Activated B cell treated with CpG ODN at 0.5 μM for 24 hours (primary cell): Measurements from ENCODE around the gene ZCCHC17. TPM values are rescaled to one million over a fixed set of nuclear protein-coding genes. Genes with fewer than 3 reads are reported as not detected.

Source experiments
- ATAC-seq: fragments of 200-7000 bp; cut with Tn5 transposase; one replicate; pipeline ENCODE4 v1.10.0; 2021; ENCODE audit warnings: low read depth, mild to moderate bottlenecking, moderate library complexity
- CTCF ChIA-PET: fragments of 350-600 bp; sonication (Branson Sonifier 250); formaldehyde crosslinking; loops from one replicate; lab custom pipeline; 2021; ENCODE audit warnings: antibody characterized with exemption; lab: Charles Lee
- POLR2A ChIA-PET: fragments of 350-600 bp; sonication (Branson Sonifier 250); formaldehyde crosslinking; loops from one replicate; lab custom pipeline; 2021; ENCODE audit warnings: antibody characterized with exemption; lab: Charles Lee
- DNase-seq: peaks from one replicate; pipeline ENCODE4 v3.0.0; 2022
- H3K27ac Mint-ChIP-seq: one replicate; pipeline ENCODE4 v1.8.0; 2020; ENCODE audit warnings: mixed read lengths
- H3K27me3 Mint-ChIP-seq: one replicate; pipeline ENCODE4 v1.8.0; 2021; ENCODE audit warnings: mixed read lengths
- H3K36me3 Mint-ChIP-seq: one replicate; pipeline ENCODE4 v1.8.0; 2021; ENCODE audit warnings: low read depth, mixed read lengths
- H3K4me1 Mint-ChIP-seq: one replicate; pipeline ENCODE4 v1.8.0; 2021; ENCODE audit warnings: mixed read lengths
- H3K4me3 Mint-ChIP-seq: one replicate; pipeline ENCODE4 v1.8.0; 2020; ENCODE audit warnings: mild to moderate bottlenecking, mixed read lengths
- H3K9me3 Mint-ChIP-seq: one replicate; pipeline ENCODE4 v1.8.0; 2020; ENCODE audit warnings: mixed read lengths
- intact Hi-C: fragments of 100-400 bp; cut with micrococcal nuclease; formaldehyde crosslinking; loops from one replicate; pipeline ENCODE4 v1.15.1; 2024
- total RNA-seq: library from RNA; stranded (reverse); gene quantifications from 2 replicates; pipeline ENCODE4 v1.2.3, GENCODE V29; 2022
- TF ChIP-seq, protein P1 (sequence below): fragments of 200-600 bp; IDR thresholded peaks from one replicate; pipeline ENCODE4 v1.8.0; 2022; ENCODE audit warnings: antibody characterized with exemption, mild to moderate bottlenecking

Gene ZCCHC17
- total RNA-seq, 1 donor from 2014 or later, result 19.5 TPM

DNA sequence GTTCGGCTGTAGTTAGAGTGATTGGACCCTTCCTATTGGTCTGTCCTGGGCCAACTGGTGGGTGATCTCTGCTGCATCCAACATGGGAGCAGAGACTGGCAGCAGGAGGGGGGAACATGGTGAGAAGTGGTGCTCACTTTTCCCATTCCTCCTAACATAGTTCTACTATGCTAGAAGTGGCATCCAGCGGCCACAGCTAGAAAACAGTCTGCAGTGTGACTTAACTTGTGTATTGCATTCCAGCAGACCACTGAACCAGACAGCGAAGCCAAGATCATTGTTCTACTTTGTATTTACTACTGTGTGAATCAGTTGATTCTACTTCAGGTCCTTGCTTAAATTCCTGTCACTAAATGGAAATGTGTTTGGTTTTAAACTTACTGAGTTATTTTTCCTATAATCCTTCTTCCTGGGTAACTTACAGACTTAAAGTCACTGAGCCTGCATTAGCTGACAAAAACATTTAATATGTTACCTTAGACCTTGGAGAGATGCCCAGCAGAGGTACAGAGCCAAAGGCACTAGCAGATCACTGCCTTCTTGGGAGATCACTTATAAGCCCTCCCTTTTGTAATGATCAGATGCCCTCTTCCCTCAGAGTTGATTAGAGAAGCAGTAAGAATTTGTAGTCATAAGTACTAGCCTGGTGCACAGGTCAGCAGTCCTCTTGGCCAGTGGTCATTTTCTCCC is 67.9 kb downstream of the ZCCHC17 start:
- POLR2A ChIA-PET, result no interaction called here
- H3K9me3 Mint-ChIP-seq, result no peaks in the 10 kb centered on the region
- CTCF ChIA-PET, result no interaction called here
- H3K27me3 Mint-ChIP-seq, result no peaks in the 10 kb centered on the region
- TF ChIP-seq, protein P1, sequence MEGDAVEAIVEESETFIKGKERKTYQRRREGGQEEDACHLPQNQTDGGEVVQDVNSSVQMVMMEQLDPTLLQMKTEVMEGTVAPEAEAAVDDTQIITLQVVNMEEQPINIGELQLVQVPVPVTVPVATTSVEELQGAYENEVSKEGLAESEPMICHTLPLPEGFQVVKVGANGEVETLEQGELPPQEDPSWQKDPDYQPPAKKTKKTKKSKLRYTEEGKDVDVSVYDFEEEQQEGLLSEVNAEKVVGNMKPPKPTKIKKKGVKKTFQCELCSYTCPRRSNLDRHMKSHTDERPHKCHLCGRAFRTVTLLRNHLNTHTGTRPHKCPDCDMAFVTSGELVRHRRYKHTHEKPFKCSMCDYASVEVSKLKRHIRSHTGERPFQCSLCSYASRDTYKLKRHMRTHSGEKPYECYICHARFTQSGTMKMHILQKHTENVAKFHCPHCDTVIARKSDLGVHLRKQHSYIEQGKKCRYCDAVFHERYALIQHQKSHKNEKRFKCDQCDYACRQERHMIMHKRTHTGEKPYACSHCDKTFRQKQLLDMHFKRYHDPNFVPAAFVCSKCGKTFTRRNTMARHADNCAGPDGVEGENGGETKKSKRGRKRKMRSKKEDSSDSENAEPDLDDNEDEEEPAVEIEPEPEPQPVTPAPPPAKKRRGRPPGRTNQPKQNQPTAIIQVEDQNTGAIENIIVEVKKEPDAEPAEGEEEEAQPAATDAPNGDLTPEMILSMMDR, result no peak
- H3K4me1 Mint-ChIP-seq, result no peaks in the 10 kb centered on the region
- intact Hi-C loops, result no loop called here
- H3K36me3 Mint-ChIP-seq, result peaks cover 50% of the 10 kb centered on the region
- ATAC-seq, result no peak
- DNase-seq, result no peak
- no peak overlapping the region for H3K27ac Mint-ChIP-seq
- H3K4me3 Mint-ChIP-seq, result no peak overlapping the region

DNA sequence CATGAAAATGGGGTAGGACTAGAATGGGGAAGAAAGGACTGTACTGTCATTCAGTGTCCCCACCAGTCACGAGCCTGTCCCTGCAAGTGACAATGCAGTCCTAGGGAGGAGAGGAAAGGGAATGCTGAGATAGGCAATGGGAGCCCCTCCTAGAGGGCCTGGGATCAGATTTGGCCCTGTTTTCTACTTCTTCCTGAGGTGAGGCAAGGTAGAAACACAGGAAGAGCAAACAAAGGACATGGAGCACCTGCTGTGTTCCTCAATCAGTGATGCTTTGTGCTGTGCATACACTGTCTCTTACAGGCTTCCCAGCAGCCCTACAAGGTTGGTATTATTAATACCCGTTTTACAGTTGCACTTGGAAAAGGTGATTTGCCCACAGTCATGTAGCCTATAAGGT is 70.0 kb downstream of the ZCCHC17 start:
- H3K36me3 Mint-ChIP-seq, result peaks cover 36% of the 10 kb centered on the region
- H3K27ac Mint-ChIP-seq, result no peak overlapping the region
- DNase-seq (no peak), ATAC-seq (no peak)
- intact Hi-C loops, result no loop called here
- TF ChIP-seq, protein P1, result no peak
- H3K4me3 Mint-ChIP-seq, result no peak overlapping the region
- no peaks in the 10 kb centered on the region for H3K9me3 Mint-ChIP-seq
- H3K27me3 Mint-ChIP-seq, result no peaks in the 10 kb centered on the region
- CTCF ChIA-PET, result no interaction called here
- POLR2A ChIA-PET, result no interaction called here
- no peaks in the 10 kb centered on the region for H3K4me1 Mint-ChIP-seq

DNA sequence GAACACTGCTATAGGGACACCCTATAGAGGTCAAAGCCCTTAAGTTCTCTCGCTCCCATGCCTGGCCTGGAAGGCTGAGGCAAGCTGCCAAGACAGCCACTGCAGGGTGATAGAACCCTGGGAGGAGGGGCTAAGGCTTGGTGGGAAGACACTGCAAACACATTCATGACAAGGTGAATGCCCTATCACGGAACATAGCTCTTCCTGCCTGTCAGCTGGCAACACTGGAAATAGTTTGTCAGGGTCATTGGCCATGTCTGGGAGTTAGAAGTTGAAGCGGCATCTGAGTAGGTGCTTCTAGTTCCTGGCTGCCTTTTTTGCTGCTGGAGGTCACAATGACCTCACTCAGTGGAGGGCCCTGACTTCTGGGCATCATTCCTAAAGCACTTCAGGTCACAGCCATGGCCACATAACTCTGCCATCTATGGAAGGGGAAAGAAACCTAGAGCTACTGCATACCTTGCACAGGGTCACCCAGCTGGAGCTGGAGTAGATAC is 71.8 kb downstream of the ZCCHC17 start:
- Mint-ChIP-seq H3K36me3 (peaks cover 28% of the 10 kb centered on the region), H3K27ac (no peak overlapping the region), H3K4me1 (peaks cover 12% of the 10 kb centered on the region), H3K27me3 (peaks cover 2% of the 10 kb centered on the region), H3K9me3 (no peaks in the 10 kb centered on the region), H3K4me3 (no peak overlapping the region)
- ATAC-seq, result no peak
- intact Hi-C loops, result no loop called here
- TF ChIP-seq, protein P1, result no peak
- CTCF ChIA-PET, result no interaction called here
- DNase-seq, result no peak
- POLR2A ChIA-PET, result no interaction called here

DNA sequence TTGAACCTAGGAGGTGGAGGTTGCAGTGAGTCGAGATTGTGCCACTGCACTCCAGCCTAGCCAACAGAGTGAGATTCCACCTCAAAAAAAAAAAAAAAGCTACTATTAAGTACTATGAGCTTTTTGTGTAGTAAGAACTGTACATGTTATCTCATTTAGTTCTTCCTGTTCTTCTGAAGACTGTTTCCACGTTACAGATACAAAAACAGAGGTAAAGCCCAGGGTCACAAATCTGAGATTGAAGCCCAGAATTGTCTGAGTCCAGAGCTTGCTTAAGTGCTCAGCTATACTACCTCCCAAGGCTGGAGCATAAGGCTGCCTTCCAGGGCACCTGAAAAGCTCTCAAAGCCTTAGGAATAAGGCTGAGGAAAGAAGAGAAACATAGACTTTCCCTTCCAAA is 73.2 kb downstream of the ZCCHC17 start:
- ChIA-PET POLR2A (no interaction called here), CTCF (no interaction called here)
- intact Hi-C loops, result no loop called here
- no peak overlapping the region for H3K4me3 Mint-ChIP-seq
- DNase-seq, result no peak
- H3K36me3 Mint-ChIP-seq, result peaks cover 14% of the 10 kb centered on the region
- no peaks in the 10 kb centered on the region for H3K9me3 Mint-ChIP-seq
- peaks cover 15% of the 10 kb centered on the region for H3K4me1 Mint-ChIP-seq
- H3K27me3 Mint-ChIP-seq, result peaks cover 4% of the 10 kb centered on the region
- no peak overlapping the region for H3K27ac Mint-ChIP-seq
- ATAC-seq, result no peak
- TF ChIP-seq, protein P1, result no peak

DNA sequence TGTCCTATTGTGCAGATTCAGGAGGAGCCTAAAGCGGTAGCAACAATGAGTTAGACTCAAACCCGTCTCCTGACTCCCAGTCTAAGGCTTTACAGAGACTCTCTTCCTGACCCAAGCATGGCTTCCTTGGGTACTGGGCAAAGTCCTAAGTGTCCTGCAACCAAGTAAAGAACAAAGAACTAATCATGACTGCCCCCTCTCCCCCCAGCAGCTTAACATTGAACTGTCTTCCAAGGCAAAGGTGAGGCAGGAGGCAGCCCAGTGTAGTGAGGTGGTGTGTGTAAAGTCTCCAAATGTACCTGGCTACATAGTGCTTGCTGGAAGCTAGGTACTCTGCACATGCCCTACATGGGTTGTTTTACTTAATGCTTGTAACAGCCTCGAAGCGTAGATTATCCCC is 73.7 kb downstream of the ZCCHC17 start:
- peaks cover 10% of the 10 kb centered on the region for H3K36me3 Mint-ChIP-seq
- intact Hi-C loops, result no loop called here
- ChIA-PET POLR2A (no interaction called here), CTCF (no interaction called here)
- DNase-seq, result no peak
- H3K27ac Mint-ChIP-seq, result no peak overlapping the region
- H3K4me1 Mint-ChIP-seq, result peaks cover 15% of the 10 kb centered on the region
- TF ChIP-seq, protein P1, result no peak
- no peak overlapping the region for H3K4me3 Mint-ChIP-seq
- no peak for ATAC-seq
- peaks cover 4% of the 10 kb centered on the region for H3K27me3 Mint-ChIP-seq
- no peaks in the 10 kb centered on the region for H3K9me3 Mint-ChIP-seq
